K562 (cell line): ENCODE measurements around the gene NPS. TPM values are rescaled to one million over a fixed set of nuclear protein-coding genes. Genes with fewer than 3 reads are reported as not detected.

Experiments
- ATAC-seq: fragments of 200-7000 bp; cut with Tn5 transposase; 3 replicates; pipeline ENCODE4 v1.9.1; 2020; ENCODE audit warnings: moderate library complexity
- BruUV-seq: library from RNA; stranded (reverse); fragments of 400-500 nt; replicated peaks from 2 replicates; lab custom pipeline; 2021; lab: Mats Ljungman, UMichigan
- CTCF ChIA-PET: fragments of 300-600 bp; formaldehyde crosslinking; extraction: SDS; loops from one replicate; lab custom pipeline; 2021; ENCODE audit warnings: low intra/inter-chr PET ratio; lab: Yijun Ruan, JAX
- POLR2A ChIA-PET: fragments of 300-600, 350-650 bp; sonication (Branson Sonifier 250); formaldehyde crosslinking; extraction: SDS; loops from one replicate; lab custom pipeline; 2021; ENCODE audit warnings: antibody characterized with exemption, inconsistent platforms; lab: Yijun Ruan, JAX
- DNase-seq, 4 experiments: peaks; one replicate each; pipeline versions ENCODE4 v3.0.0 to v3.0.0-alpha.2; 2011 to 2018; ENCODE audit warnings: low spot score in 3 of 4, mixed read lengths in 3 of 4; ENCODE audit errors: extremely low read depth in 1 of 4
- FAIRE-seq: peaks from 2 replicates; lab custom pipeline; 2011; peaks lifted over from hg19 to GRCh38; lab: Jason Lieb, UNC
- H2AFZ ChIP-seq: 2 replicates; pipeline ENCODE4 v1.6.0; 2011; ENCODE audit warnings: low read depth, low read length, control low read depth, inconsistent platforms
- H3K27ac ChIP-seq: fragments of 200-600 bp; 3 replicates; pipeline ENCODE4 v1.8.0; 2011; ENCODE audit warnings: low read depth, mild to moderate bottlenecking, control low read depth, inconsistent platforms, low read length, moderate library complexity, mixed read lengths; ENCODE audit errors: extremely low read depth
- H3K27me3 ChIP-seq, 2 experiments: fragments of 300-600 bp in 1 of 2; 2 replicates in 1 of 2; 3 replicates in 1 of 2; pipeline versions ENCODE4 v1.6.0 to v1.8.0; 2011; ENCODE audit warnings: inconsistent platforms in 2 of 2, low read length in 2 of 2, mild to moderate bottlenecking in 1 of 2, mixed read lengths in 1 of 2, moderate library complexity in 1 of 2; ENCODE audit not compliant: control insufficient read depth in 2 of 2, insufficient read depth in 2 of 2
- H3K36me3 ChIP-seq: fragments of 300-600 bp; 3 replicates; pipeline ENCODE4 v1.8.0; 2011; ENCODE audit warnings: mild to moderate bottlenecking, low read length, inconsistent platforms; ENCODE audit not compliant: control insufficient read depth, insufficient read depth
- H3K4me1 ChIP-seq, 2 experiments: fragments of 200-600 bp in 1 of 2; replicated peaks in 1 of 2; 2 replicates in 1 of 2; 3 replicates in 1 of 2; pipeline versions ENCODE4 v1.5.1 to v1.8.0; 2011; ENCODE audit warnings: inconsistent platforms in 2 of 2, low read length in 2 of 2, mild to moderate bottlenecking in 1 of 2, mixed read lengths in 1 of 2, moderate library complexity in 1 of 2; ENCODE audit not compliant: control insufficient read depth in 2 of 2, insufficient read depth in 2 of 2
- H3K4me2 ChIP-seq: 2 replicates; pipeline ENCODE4 v1.6.1; 2011; ENCODE audit warnings: low read length, control low read depth, inconsistent platforms, mixed read lengths; ENCODE audit not compliant: insufficient read depth
- H3K4me3 ChIP-seq: fragments of 200-600 bp; sonication (generic), shearing (Covaris generic); 2 replicates; pipeline ENCODE4 v1.5.1; 2016; ENCODE audit warnings: control low read depth, inconsistent platforms
- H3K79me2 ChIP-seq: fragments of 200-600 bp; 3 replicates; pipeline ENCODE4 v1.8.0; 2011; ENCODE audit warnings: low read length, inconsistent platforms; ENCODE audit not compliant: control insufficient read depth, insufficient read depth
- H3K9ac ChIP-seq, 2 experiments: 2 replicates each; pipeline versions ENCODE4 v1.6.0 to v1.6.1; 2011; ENCODE audit warnings: low read depth in 2 of 2, low read length in 2 of 2, control low read depth in 1 of 2, inconsistent platforms in 1 of 2, mild to moderate bottlenecking in 1 of 2, mixed read lengths in 1 of 2; ENCODE audit not compliant: insufficient read depth in 1 of 2
- H3K9me1 ChIP-seq: one replicate; pipeline ENCODE4 v1.6.0; 2011; ENCODE audit warnings: inconsistent platforms, mild to moderate bottlenecking, low read length, moderate library complexity; ENCODE audit not compliant: control insufficient read depth, insufficient read depth
- H3K9me3 ChIP-seq: replicated peaks from 2 replicates; pipeline ENCODE4 v1.5.1; 2011; ENCODE audit warnings: low read depth, low read length, inconsistent platforms; ENCODE audit not compliant: control insufficient read depth, insufficient read depth
- H4K20me1 ChIP-seq: replicated peaks from 2 replicates; pipeline ENCODE4 v1.6.1; 2011; ENCODE audit warnings: low read length, inconsistent platforms, mixed read lengths; ENCODE audit not compliant: control insufficient read depth, insufficient read depth
- ADNP ChIP-seq: fragments of 200-800 bp; sonication (Bioruptor generic); IDR thresholded peaks from 2 replicates; pipeline ENCODE4 v1.6.1; 2016; ENCODE audit warnings: missing genetic modification characterization, missing compliant biosample characterization
- ARID1B ChIP-seq: fragments of 450-650 bp; IDR thresholded peaks from 2 replicates; pipeline ENCODE4 v1.6.1; 2016; ENCODE audit warnings: antibody characterized with exemption, mild to moderate bottlenecking, inconsistent platforms
- BRD9 ChIP-seq: fragments of 450-650 bp; IDR thresholded peaks from 2 replicates; pipeline ENCODE4 v1.6.1; 2018; ENCODE audit warnings: low read depth; ENCODE audit not compliant: partially characterized antibody
- COPS2 ChIP-seq: fragments of 450-650 bp; conservative IDR thresholded peaks from 2 replicates; pipeline ENCODE4 v1.6.1; 2016; ENCODE audit warnings: mild to moderate bottlenecking, moderate library complexity
- HLTF ChIP-seq: fragments of 450-650 bp; IDR thresholded peaks from 2 replicates; pipeline ENCODE4 v1.6.1; 2016
- MEIS2 ChIP-seq: fragments of 450-650 bp; IDR thresholded peaks from 2 replicates; pipeline ENCODE4 v1.6.1; 2014; ENCODE audit warnings: mild to moderate bottlenecking; ENCODE audit not compliant: partially characterized antibody
- NFYB ChIP-seq: IDR thresholded peaks from 2 replicates; pipeline ENCODE4 v1.6.1; 2011; ENCODE audit warnings: mild to moderate bottlenecking, moderate library complexity; ENCODE audit not compliant: insufficient read length; ENCODE audit errors: extremely low read depth
- RAD51 ChIP-seq: fragments of 450-650 bp; IDR thresholded peaks from 2 replicates; pipeline ENCODE4 v1.7.1; 2016; ENCODE audit warnings: low read depth, mild to moderate bottlenecking, borderline replicate concordance
- SPI1 ChIP-seq: IDR thresholded peaks from 2 replicates; pipeline ENCODE4 v1.6.1; 2011; ENCODE audit warnings: low read depth, low read length, control low read depth, borderline replicate concordance
- TAF9B ChIP-seq: fragments of 450-650 bp; IDR thresholded peaks from 2 replicates; pipeline ENCODE4 v1.6.1; 2018; ENCODE audit warnings: mild to moderate bottlenecking; ENCODE audit not compliant: partially characterized antibody
- TARDBP ChIP-seq: fragments of 450-650 bp; IDR thresholded peaks from 2 replicates; pipeline ENCODE4 v1.6.1; 2016
- U2AF2 ChIP-seq: fragments of 200-400 bp; formaldehyde crosslinking; optimal IDR thresholded peaks from 2 replicates; pipeline ENCODE3; 2017; ENCODE audit warnings: low read depth, mild to moderate bottlenecking, low read length
- ZBTB1 ChIP-seq: sonication (generic); formaldehyde crosslinking; IDR thresholded peaks from 2 replicates; pipeline ENCODE4 v1.8.1; 2023; ENCODE audit warnings: missing genetic modification reagents, low read depth, mild to moderate bottlenecking, borderline replicate concordance
- ZNF217 ChIP-seq: sonication (generic); formaldehyde crosslinking; IDR thresholded peaks from 2 replicates; pipeline ENCODE4 v1.8.0; 2022; ENCODE audit warnings: mild to moderate bottlenecking, missing genetic modification reagents
- ZNF282 ChIP-seq: sonication (generic); formaldehyde crosslinking; IDR thresholded peaks from 2 replicates; pipeline ENCODE4 v1.8.1; 2023; ENCODE audit warnings: missing genetic modification reagents
- ZNF589 ChIP-seq: fragments of 200-800 bp; sonication (Bioruptor generic); IDR thresholded peaks from 2 replicates; pipeline ENCODE4 v1.6.1; 2016; ENCODE audit warnings: low read depth, missing genetic modification characterization, missing compliant biosample characterization
- WGBS: fragments of 100-300 bp; shearing (Covaris generic); methylation state at CpG from one replicate; pipeline ENCODE4 v1.1.6; 2016; ENCODE audit warnings: low coverage, mixed read lengths; ENCODE audit not compliant: insufficient coverage; ENCODE audit errors: missing lambda C conversion rate; 5-methylcytosine and 5-hydroxymethylcytosine counted together
- in situ Hi-C: fragments of 300-500 bp; cut with MboI; formaldehyde crosslinking; loops from 4 replicates; pipeline ENCODE4 v1.15.0; 2018; ENCODE audit warnings: inconsistent platforms, mixed read lengths
- intact Hi-C: fragments of 100-400 bp; cut with micrococcal nuclease; formaldehyde crosslinking; loops from 2 replicates; pipeline ENCODE4 v1.14.2; 2022
- polyA plus RNA-seq, 8 experiments: library from polyadenylated mRNA; depleted of rRNA in 4 of 8; stranded (reverse) in 5 of 8; unstranded in 3 of 8; fragments of >200 nt; fragmentation: Nextera tagmentation in 2 of 8; fragmentation: Illumina TruSeq in 1 of 8; extraction: Ambion mirVana in 2 of 8; extraction: Trizol in 1 of 8; gene quantifications; 2 replicates each; pipeline versions ENCODE4 v1.2.1 to v1.2.3, GENCODE V29; 2011 to 2014; ENCODE audit warnings: inconsistent platforms in 1 of 8, missing spikeins in 1 of 8
- total RNA-seq, 7 experiments: library from RNA; depleted of rRNA in 6 of 7; stranded (reverse); fragments of >200 nt in 6 of 7; fragmentation: Illumina TruSeq in 2 of 7; extraction: Trizol in 2 of 7; gene quantifications; 2 replicates each; pipeline versions ENCODE4 v1.2.1 to v1.2.3, GENCODE V29; 2011 to 2021; ENCODE audit warnings: low replicate concordance in 1 of 7
- TF ChIP-seq, protein P1 (sequence below): fragments of 250-450 bp; sonication (Bioruptor Pico); IDR thresholded peaks from 2 replicates; pipeline ENCODE4 v1.5.0; 2022; ENCODE audit warnings: mild to moderate bottlenecking

Gene NPS
- total and polyA plus RNA-seq, 9 of the 15 experiments (the other 6 are each of a cell fraction or from before 2014, with no cell fraction given), result not detected

DNA sequence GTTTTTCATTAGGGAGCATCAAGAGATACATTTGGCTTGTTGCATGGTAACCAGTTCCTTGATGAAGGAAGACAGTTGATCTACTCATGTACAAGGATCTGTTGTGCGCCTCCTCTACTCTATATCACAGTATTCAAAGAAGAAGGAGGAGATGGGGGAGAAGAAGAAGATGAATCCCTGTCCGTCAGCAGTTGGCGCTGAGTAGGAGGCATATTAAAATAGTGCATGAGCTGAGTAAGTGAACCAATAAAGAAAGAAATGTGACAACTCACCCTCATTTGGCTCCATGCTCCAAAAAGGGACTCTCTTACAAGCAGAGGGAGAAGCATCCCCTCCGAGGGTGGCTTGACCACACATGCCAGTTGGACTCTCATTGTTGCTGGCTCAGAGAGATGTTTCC lies 20.1 kb downstream of the NPS start:
- DNase-seq (no peak), FAIRE-seq (no peak), ATAC-seq (no peak)
- ChIA-PET POLR2A (no interaction called here), CTCF (no interaction called here)
- intact Hi-C loops, result no loop called here
- no TSS peak for BruUV-seq
- H3K9ac ChIP-seq, result no peak overlapping the region
- H3K4me2 ChIP-seq, result no peak overlapping the region
- no peak overlapping the region for H3K27ac ChIP-seq
- H2AFZ ChIP-seq, result no peak overlapping the region
- no peaks in the 10 kb centered on the region for H4K20me1 ChIP-seq
- 0% methylated on average over 4 of the region's 4 CpGs for WGBS
- no peaks in the 10 kb centered on the region for H3K4me1 ChIP-seq
- in situ Hi-C loops, result no loop called here
- no peak for TF ChIP-seq ADNP (tag)
- TF ChIP-seq, protein P1, sequence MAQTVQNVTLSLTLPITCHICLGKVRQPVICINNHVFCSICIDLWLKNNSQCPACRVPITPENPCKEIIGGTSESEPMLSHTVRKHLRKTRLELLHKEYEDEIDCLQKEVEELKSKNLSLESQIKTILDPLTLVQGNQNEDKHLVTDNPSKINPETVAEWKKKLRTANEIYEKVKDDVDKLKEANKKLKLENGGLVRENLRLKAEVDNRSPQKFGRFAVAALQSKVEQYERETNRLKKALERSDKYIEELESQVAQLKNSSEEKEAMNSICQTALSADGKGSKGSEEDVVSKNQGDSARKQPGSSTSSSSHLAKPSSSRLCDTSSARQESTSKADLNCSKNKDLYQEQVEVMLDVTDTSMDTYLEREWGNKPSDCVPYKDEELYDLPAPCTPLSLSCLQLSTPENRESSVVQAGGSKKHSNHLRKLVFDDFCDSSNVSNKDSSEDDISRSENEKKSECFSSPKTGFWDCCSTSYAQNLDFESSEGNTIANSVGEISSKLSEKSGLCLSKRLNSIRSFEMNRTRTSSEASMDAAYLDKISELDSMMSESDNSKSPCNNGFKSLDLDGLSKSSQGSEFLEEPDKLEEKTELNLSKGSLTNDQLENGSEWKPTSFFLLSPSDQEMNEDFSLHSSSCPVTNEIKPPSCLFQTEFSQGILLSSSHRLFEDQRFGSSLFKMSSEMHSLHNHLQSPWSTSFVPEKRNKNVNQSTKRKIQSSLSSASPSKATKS (CRISPR knock-in tag), result no peak
- no peak for TF ChIP-seq BRD9
- TF ChIP-seq COPS2, result no peak
- no peak for TF ChIP-seq HLTF
- no peak for TF ChIP-seq RAD51
- TF ChIP-seq TARDBP, result no peak
- TF ChIP-seq ZNF217 (CRISPR knock-in tag), result no peak
- no peak for TF ChIP-seq ZNF589 (CRISPR knock-in tag)
- TF ChIP-seq ZNF282 (CRISPR knock-in tag), result no peak
- no peak for TF ChIP-seq TAF9B
- no peak for TF ChIP-seq U2AF2
- no peak for TF ChIP-seq ZBTB1 (CRISPR knock-in tag)
- no peak for TF ChIP-seq SPI1
- no peak for TF ChIP-seq ARID1B
- TF ChIP-seq NFYB, result no peak
- no peak for TF ChIP-seq MEIS2
- no peaks in the 10 kb centered on the region for H3K9me1 ChIP-seq
- H3K9me3 ChIP-seq, result no peaks in the 10 kb centered on the region
- no peaks in the 10 kb centered on the region for H3K36me3 ChIP-seq
- H3K79me2 ChIP-seq, result no peaks in the 10 kb centered on the region
- no peak overlapping the region for H3K4me3 ChIP-seq
- H3K27me3 ChIP-seq, result no peaks in the 10 kb centered on the region
